Right atrium auricular region (tissue), 2 donors: ENCODE results near the gene CCDC12. TPM values are rescaled to one million over a fixed set of nuclear protein-coding genes. Genes with fewer than 3 reads are reported as not detected.

Experiments
- DNase-seq: peaks from one replicate; pipeline ENCODE4 v3.0.0-alpha.2; 2019; ENCODE audit warnings: low spot score
- H3K27ac ChIP-seq, 2 donors: fragments of 200-600 bp; sonication (generic); 1 replicate in 1 of 2; 2 replicates in 1 of 2; pipeline ENCODE4 v1.5.1; 2016 to 2019
- H3K27me3 ChIP-seq, 2 donors: fragments of 200-600 bp; sonication (generic); one replicate each; pipeline versions ENCODE4 v1.5.1 to v1.6.0; 2017 to 2019
- H3K36me3 ChIP-seq: fragments of 200-600 bp; sonication (generic); one replicate; pipeline ENCODE4 v1.5.1; 2016
- H3K4me1 ChIP-seq, 2 donors: fragments of 200-600 bp; sonication (generic); one replicate each; pipeline versions ENCODE4 v1.5.1 to v1.6.0; 2017 to 2019
- H3K4me3 ChIP-seq, 2 donors: fragments of 200-600 bp; sonication (generic); 1 replicate in 1 of 2; 2 replicates in 1 of 2; pipeline ENCODE4 v1.5.1; 2017 to 2019; ENCODE audit warnings: mild to moderate bottlenecking in 1 of 2, moderate library complexity in 1 of 2
- H3K9me3 ChIP-seq, 2 donors: fragments of 200-600 bp; sonication (generic); one replicate each; pipeline ENCODE4 v1.5.1; 2019
- CTCF ChIP-seq, 2 donors: fragments of 200-600 bp; sonication (generic); IDR thresholded peaks; one replicate each; pipeline ENCODE4 v1.5.1; 2019; ENCODE audit warnings: antibody characterized with exemption in 2 of 2
- total RNA-seq, 2 donors: library from RNA; depleted of rRNA; stranded (reverse); fragments of >200 nt; gene quantifications; one replicate each; pipeline ENCODE4 v1.1.0, GENCODE V29; 2016

The CCDC12 gene
- total RNA-seq, 2 donors from 2014 or later: 27.5 to 38.6 TPM

DNA sequence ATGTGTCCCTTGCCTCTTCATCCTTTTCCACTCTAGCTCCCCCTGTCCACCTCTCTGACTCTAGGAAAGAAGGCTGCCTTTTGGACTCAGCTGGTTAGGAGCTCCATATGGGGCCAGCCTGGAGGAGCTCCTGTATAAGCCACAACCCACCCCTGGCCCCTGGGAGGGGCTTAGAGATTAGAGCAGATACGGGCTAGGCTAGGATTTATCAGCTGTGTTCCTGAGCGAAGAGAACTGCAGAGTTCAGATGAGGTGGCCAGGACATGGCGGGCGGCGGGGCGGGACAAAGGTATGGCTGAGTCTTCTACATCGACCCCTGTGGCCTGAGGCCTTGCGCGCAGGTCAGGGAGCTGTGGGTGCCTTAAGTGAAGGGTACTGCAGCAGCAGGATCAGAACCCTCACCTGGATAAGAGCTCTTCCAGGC, 10.8 kb upstream of the CCDC12 start:
- peaks cover 0 to 23% of the 10 kb centered on the region in 2 donors for H3K4me1 ChIP-seq
- H3K9me3 ChIP-seq: no peaks in the 10 kb centered on the region
- H3K36me3 ChIP-seq: no peaks in the 10 kb centered on the region
- no peak for TF ChIP-seq CTCF (IDR thresholded peaks at IDR 0.05)
- H3K27me3 ChIP-seq: no peaks in the 10 kb centered on the region
- H3K27ac ChIP-seq: no peak overlapping the region
- no peak overlapping the region for H3K4me3 ChIP-seq
- DNase-seq: no peak

DNA sequence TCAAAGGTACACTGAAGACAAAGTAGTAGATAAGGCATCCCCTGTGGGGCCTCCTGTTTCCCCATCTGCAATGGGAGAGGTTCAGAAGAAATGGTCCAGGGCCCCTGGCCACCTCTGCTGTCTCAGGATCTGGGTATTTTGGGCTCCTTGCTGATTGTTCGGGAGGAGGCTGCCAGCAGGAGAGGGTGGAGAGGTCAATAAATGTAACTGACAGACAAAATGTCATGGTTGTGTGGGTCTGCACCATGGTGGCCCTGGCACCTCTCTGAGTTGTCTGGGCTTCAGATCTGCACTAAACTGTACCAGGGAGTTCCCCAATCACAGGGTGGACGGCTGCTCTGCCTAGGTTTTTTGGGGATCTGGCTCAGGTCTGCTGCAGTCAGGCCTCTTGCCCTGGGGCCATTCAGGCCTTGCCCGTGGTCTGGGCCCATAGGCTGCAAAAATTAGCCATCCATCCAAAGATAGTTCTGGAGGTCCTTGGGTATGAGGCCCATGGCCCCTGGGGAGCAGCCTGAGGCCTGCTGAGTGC, 10.3 kb upstream of the CCDC12 start:
- no peak overlapping the region for H3K4me3 ChIP-seq
- H3K9me3 ChIP-seq: no peaks in the 10 kb centered on the region
- peaks cover 0 to 24% of the 10 kb centered on the region in 2 donors for H3K4me1 ChIP-seq
- H3K36me3 ChIP-seq: no peaks in the 10 kb centered on the region
- no peak overlapping the region for H3K27ac ChIP-seq
- H3K27me3 ChIP-seq: no peaks in the 10 kb centered on the region
- no peak for TF ChIP-seq CTCF (IDR thresholded peaks at IDR 0.05)
- no peak for DNase-seq

GRCh38 chr3:46986055-46986730, 9.6 kb upstream of the CCDC12 start:
- H3K36me3 ChIP-seq: no peaks in the 10 kb centered on the region
- no peak for TF ChIP-seq CTCF (IDR thresholded peaks at IDR 0.05)
- H3K4me3 ChIP-seq: no peak overlapping the region
- H3K27ac ChIP-seq: no peak overlapping the region
- H3K27me3 ChIP-seq: no peaks in the 10 kb centered on the region
- no peak for DNase-seq
- H3K4me1 ChIP-seq: peaks cover 0 to 30% of the 10 kb centered on the region in 2 donors
- no peaks in the 10 kb centered on the region for H3K9me3 ChIP-seq

- Histone ChIP-seq H3K36me3 (no peaks in the 10 kb centered on the region), H3K27me3 (no peaks in the 10 kb centered on the region), H3K27ac (no peak overlapping the region), H3K4me3 (no peak overlapping the region), H3K4me1 (peaks cover 0 to 33% of the 10 kb centered on the region in 2 donors), H3K9me3 (no peaks in the 10 kb centered on the region)
- no peak for TF ChIP-seq CTCF (IDR thresholded peaks at IDR 0.05)
- no peak for DNase-seq
Measured at GRCh38 chr3:46985588-46985987, 9.0 kb upstream of the CCDC12 start.

DNA sequence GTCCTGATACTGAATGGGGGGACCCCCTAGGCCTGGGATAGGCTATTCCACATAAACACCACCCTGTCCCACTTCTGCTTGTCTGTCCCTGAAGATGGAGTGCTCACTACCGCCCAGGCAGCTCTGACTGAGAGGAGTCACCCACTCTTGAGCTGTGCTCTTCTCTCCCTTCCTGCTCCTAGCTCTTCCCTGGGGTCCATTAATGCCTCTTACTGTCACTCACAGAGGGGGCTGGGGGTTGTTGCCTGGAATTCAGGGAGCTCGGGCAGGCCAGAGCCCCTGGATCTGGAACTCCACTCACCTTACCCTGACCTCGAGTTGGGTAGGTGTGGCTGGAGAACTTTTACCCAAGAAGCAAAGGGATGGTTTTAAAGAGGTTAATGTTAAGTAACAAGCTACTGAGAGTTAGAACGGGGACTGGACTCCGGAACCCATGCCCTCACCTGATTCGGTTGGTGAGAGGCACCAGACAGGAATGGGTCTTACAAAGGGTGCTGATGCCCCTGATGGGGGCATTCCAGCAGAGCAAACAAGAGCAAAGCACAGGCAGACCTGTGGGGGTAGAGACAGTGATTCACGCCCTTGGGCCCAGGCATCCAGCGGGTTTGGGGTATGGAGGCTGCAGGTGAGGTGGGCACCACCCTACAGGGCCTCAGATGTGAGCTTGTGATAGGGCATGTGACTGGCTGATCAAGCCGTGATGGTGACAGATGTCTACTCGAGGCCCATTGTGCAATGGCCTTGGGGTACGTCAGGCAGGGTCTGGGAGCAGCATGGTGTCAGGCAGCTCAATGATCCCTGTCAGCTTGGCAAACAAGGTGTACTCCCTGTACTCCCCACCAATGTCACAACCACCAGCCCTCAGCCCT, 8.3 kb upstream of the CCDC12 start:
- no peaks in the 10 kb centered on the region for H3K27me3 ChIP-seq
- no peak for DNase-seq
- no peaks in the 10 kb centered on the region for H3K9me3 ChIP-seq
- H3K4me1 ChIP-seq: peaks cover 0 to 39% of the 10 kb centered on the region in 2 donors
- TF ChIP-seq CTCF (IDR thresholded peaks at IDR 0.05): no peak
- no peaks in the 10 kb centered on the region for H3K36me3 ChIP-seq
- H3K4me3 ChIP-seq: no peak overlapping the region
- H3K27ac ChIP-seq: no peak overlapping the region
